Fibroblast of lung (primary cell): Measurements from ENCODE around the gene TEX29. TPM values are rescaled to one million over a fixed set of nuclear protein-coding genes. Genes with fewer than 3 reads are reported as not detected.

Experiments used
- DNase-seq, 2 donors: peaks; one replicate each; pipeline versions ENCODE4 v3.0.0 to v3.0.0-alpha.2; 2010; ENCODE audit warnings: low read depth in 2 of 2
- H2AFZ ChIP-seq: 2 replicates; pipeline ENCODE4 v1.5.1; 2012; ENCODE audit warnings: low read length, control low read depth, inconsistent platforms
- H3K27ac ChIP-seq: 2 replicates; pipeline ENCODE4 v1.5.1; 2011; ENCODE audit warnings: low read length, control low read depth; ENCODE audit not compliant: insufficient read depth
- H3K27me3 ChIP-seq: 2 replicates; pipeline ENCODE4 v1.5.1; 2011; ENCODE audit warnings: mild to moderate bottlenecking, low read length; ENCODE audit not compliant: control insufficient read depth, insufficient read depth
- H3K36me3 ChIP-seq: 2 replicates; pipeline ENCODE4 v1.5.1; 2011; ENCODE audit warnings: low read length; ENCODE audit not compliant: control insufficient read depth, insufficient read depth
- H3K4me1 ChIP-seq: 2 replicates; pipeline ENCODE4 v1.5.1; 2011; ENCODE audit warnings: low read length; ENCODE audit not compliant: control insufficient read depth, insufficient read depth; ENCODE audit errors: extremely low read depth
- H3K4me2 ChIP-seq: 2 replicates; pipeline ENCODE4 v1.5.1; 2011; ENCODE audit warnings: low read length, control low read depth; ENCODE audit not compliant: insufficient read depth; ENCODE audit errors: extremely low read depth
- H3K4me3 ChIP-seq, 4 experiments: fragments of 200-600 bp in 1 of 4; sonication (generic) in 1 of 4; replicated peaks in 1 of 4; 2 replicates each; pipeline ENCODE4 v1.5.1; 2011 to 2016; ENCODE audit warnings: low read length in 4 of 4, low read depth in 3 of 4, mild to moderate bottlenecking in 3 of 4, control low read depth in 2 of 4, inconsistent platforms in 1 of 4, mixed read lengths in 1 of 4; ENCODE audit not compliant: insufficient read depth in 1 of 4; ENCODE audit errors: control extremely low read depth in 1 of 4
- H3K79me2 ChIP-seq: 2 replicates; pipeline ENCODE4 v1.5.1; 2012; ENCODE audit warnings: mild to moderate bottlenecking, low read length, inconsistent platforms; ENCODE audit not compliant: control insufficient read depth, insufficient read depth
- H3K9ac ChIP-seq: 2 replicates; pipeline ENCODE4 v1.5.1; 2011; ENCODE audit warnings: mild to moderate bottlenecking, low read length, control low read depth; ENCODE audit not compliant: insufficient read depth
- H3K9me3 ChIP-seq: 2 replicates; pipeline ENCODE4 v1.5.1; 2012; ENCODE audit warnings: low read depth, low read length; ENCODE audit not compliant: control insufficient read depth, insufficient read depth
- H4K20me1 ChIP-seq: 2 replicates; pipeline ENCODE4 v1.5.1; 2011; ENCODE audit warnings: low read length; ENCODE audit not compliant: control insufficient read depth, insufficient read depth; ENCODE audit errors: extremely low read depth
- EZH2 ChIP-seq: IDR thresholded peaks from 2 replicates; pipeline ENCODE4 v1.5.1; 2012; ENCODE audit warnings: low read length, control low read depth, mild to moderate bottlenecking; ENCODE audit errors: missing control alignments
- polyA plus RNA-seq, 2 donors: library from polyadenylated mRNA; depleted of rRNA in 1 of 2; stranded (reverse) in 1 of 2; unstranded in 1 of 2; fragments of >200 nt; gene quantifications; 2 replicates each; pipeline ENCODE4 v1.2.1, GENCODE V29; 2011 to 2012; ENCODE audit warnings: missing spikeins in 1 of 2
- total RNA-seq: library from RNA; depleted of rRNA; stranded (reverse); fragments of >200 nt; gene quantifications from 2 replicates; pipeline ENCODE4 v1.2.1, GENCODE V29; 2014
- TF ChIP-seq, protein P1 (sequence below), 2 donors: IDR thresholded peaks in 1 of 2; conservative IDR thresholded peaks in 1 of 2; 1 replicate in 1 of 2; 2 replicates in 1 of 2; pipeline ENCODE4 v1.5.1; 2011 to 2012; ENCODE audit warnings: low read length in 2 of 2, control low read depth in 1 of 2, inconsistent platforms in 1 of 2, low read depth in 1 of 2, mild to moderate bottlenecking in 1 of 2

The TEX29 gene
- total and polyA plus RNA-seq, 2 donors (not counting 1 experiment from before 2014, with no cell fraction given), result 0.66 to 1.7 TPM

GRCh38 chr13:111318386-111318785 is 2.1 kb upstream of the TEX29 start:
- no peak for DNase-seq
- Histone ChIP-seq H3K79me2 (no peaks in the 10 kb centered on the region), H3K9ac (no peak overlapping the region), H3K9me3 (no peaks in the 10 kb centered on the region), H4K20me1 (no peaks in the 10 kb centered on the region), H2AFZ (no peak overlapping the region), H3K4me3 (no peak overlapping the region), H3K4me1 (no peaks in the 10 kb centered on the region), H3K27me3 (no peaks in the 10 kb centered on the region), H3K4me2 (no peak overlapping the region), H3K36me3 (no peaks in the 10 kb centered on the region), H3K27ac (no peak overlapping the region)
- TF ChIP-seq EZH2, result no peak
- TF ChIP-seq, protein P1, sequence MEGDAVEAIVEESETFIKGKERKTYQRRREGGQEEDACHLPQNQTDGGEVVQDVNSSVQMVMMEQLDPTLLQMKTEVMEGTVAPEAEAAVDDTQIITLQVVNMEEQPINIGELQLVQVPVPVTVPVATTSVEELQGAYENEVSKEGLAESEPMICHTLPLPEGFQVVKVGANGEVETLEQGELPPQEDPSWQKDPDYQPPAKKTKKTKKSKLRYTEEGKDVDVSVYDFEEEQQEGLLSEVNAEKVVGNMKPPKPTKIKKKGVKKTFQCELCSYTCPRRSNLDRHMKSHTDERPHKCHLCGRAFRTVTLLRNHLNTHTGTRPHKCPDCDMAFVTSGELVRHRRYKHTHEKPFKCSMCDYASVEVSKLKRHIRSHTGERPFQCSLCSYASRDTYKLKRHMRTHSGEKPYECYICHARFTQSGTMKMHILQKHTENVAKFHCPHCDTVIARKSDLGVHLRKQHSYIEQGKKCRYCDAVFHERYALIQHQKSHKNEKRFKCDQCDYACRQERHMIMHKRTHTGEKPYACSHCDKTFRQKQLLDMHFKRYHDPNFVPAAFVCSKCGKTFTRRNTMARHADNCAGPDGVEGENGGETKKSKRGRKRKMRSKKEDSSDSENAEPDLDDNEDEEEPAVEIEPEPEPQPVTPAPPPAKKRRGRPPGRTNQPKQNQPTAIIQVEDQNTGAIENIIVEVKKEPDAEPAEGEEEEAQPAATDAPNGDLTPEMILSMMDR (conservative IDR thresholded peaks at IDR 0.05 in 1 of 2, IDR thresholded peaks at IDR 0.05 in 1 of 2; ENCODE audit: low read depth in 1 of 2, low read length in 2 of 2), result no peak

- H3K4me2 ChIP-seq, result no peak overlapping the region
- TF ChIP-seq EZH2, result no peak
- TF ChIP-seq, protein P1 (conservative IDR thresholded peaks at IDR 0.05 in 1 of 2, IDR thresholded peaks at IDR 0.05 in 1 of 2; ENCODE audit: low read depth in 1 of 2, low read length in 2 of 2), result no peak
- no peak overlapping the region for H3K9ac ChIP-seq
- H3K4me1 ChIP-seq, result peaks cover 1% of the 10 kb centered on the region
- no peaks in the 10 kb centered on the region for H4K20me1 ChIP-seq
- DNase-seq, result no peak
- no peak overlapping the region for H3K4me3 ChIP-seq
- H3K36me3 ChIP-seq, result no peaks in the 10 kb centered on the region
- no peaks in the 10 kb centered on the region for H3K79me2 ChIP-seq
- no peak overlapping the region for H3K27ac ChIP-seq
- H3K9me3 ChIP-seq, result no peaks in the 10 kb centered on the region
- H2AFZ ChIP-seq, result no peak overlapping the region
- no peaks in the 10 kb centered on the region for H3K27me3 ChIP-seq
Observed at GRCh38 chr13:111319521-111319920, 921 bp upstream of the TEX29 start.

- no peaks in the 10 kb centered on the region for H4K20me1 ChIP-seq
- H3K4me3 ChIP-seq, result no peak overlapping the region
- H3K9me3 ChIP-seq, result no peaks in the 10 kb centered on the region
- H3K9ac ChIP-seq, result no peak overlapping the region
- no peaks in the 10 kb centered on the region for H3K79me2 ChIP-seq
- H3K4me2 ChIP-seq, result no peak overlapping the region
- no peaks in the 10 kb centered on the region for H3K27me3 ChIP-seq
- TF ChIP-seq, protein P1 (conservative IDR thresholded peaks at IDR 0.05 in 1 of 2, IDR thresholded peaks at IDR 0.05 in 1 of 2; ENCODE audit: low read depth in 1 of 2, low read length in 2 of 2), result no peak
- TF ChIP-seq EZH2, result no peak
- H3K27ac ChIP-seq, result no peak overlapping the region
- H3K36me3 ChIP-seq, result no peaks in the 10 kb centered on the region
- no peak overlapping the region for H2AFZ ChIP-seq
- peaks cover 3% of the 10 kb centered on the region for H3K4me1 ChIP-seq
- no peak for DNase-seq
Observed at GRCh38 chr13:111322001-111322915, 1.8 kb downstream of the TEX29 start.
